ENCODE measurements around the gene SEPTIN3. TPM values are rescaled to one million over a fixed set of nuclear protein-coding genes. Genes with fewer than 3 reads are reported as not detected.

The SEPTIN3 gene
- total RNA-seq, 2 donors from 2014 or later: not detected

DNA sequence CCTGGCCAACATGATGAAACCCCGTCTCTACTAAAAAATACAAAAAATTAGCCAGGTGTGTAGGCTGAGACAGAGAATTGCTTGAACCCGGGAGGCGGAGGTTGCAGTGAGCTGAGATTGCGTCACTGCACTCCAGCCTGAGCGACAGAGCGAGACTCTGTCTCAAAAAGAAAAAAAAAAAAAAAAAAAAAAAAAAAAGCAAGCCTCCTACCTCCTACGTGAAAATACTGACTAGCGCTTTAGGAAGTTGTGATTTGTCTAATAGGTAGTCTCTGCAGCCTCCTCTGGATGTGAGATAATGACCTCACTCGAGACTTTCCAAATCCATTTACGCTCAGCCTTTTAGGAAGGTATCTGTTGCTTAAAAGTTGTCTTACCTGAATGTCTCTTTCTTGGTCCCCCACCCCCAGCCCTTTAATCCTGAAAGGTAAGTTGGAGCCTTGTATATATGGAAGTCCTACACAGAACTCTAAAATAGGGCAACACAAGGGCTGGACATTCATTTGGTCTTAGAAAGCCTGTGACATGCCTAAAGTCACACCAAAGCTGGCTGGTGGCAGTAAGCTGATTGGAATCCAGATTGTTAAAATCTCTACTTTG is 5.5 kb downstream of the SEPTIN3 start:
- no peak overlapping the region for H3K27ac ChIP-seq
- H3K4me3 ChIP-seq: no peak overlapping the region
- no peaks in the 10 kb centered on the region for H3K36me3 ChIP-seq
- DNase-seq (ENCODE audit: low spot score): no peak
- no peaks in the 10 kb centered on the region for H3K9me3 ChIP-seq
- TF ChIP-seq, protein P1, sequence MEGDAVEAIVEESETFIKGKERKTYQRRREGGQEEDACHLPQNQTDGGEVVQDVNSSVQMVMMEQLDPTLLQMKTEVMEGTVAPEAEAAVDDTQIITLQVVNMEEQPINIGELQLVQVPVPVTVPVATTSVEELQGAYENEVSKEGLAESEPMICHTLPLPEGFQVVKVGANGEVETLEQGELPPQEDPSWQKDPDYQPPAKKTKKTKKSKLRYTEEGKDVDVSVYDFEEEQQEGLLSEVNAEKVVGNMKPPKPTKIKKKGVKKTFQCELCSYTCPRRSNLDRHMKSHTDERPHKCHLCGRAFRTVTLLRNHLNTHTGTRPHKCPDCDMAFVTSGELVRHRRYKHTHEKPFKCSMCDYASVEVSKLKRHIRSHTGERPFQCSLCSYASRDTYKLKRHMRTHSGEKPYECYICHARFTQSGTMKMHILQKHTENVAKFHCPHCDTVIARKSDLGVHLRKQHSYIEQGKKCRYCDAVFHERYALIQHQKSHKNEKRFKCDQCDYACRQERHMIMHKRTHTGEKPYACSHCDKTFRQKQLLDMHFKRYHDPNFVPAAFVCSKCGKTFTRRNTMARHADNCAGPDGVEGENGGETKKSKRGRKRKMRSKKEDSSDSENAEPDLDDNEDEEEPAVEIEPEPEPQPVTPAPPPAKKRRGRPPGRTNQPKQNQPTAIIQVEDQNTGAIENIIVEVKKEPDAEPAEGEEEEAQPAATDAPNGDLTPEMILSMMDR (IDR thresholded peaks at IDR 0.05): no peak
- ATAC-seq (ENCODE audit: insufficient number of reproducible peaks, low FRiP score, low read depth): no peak
- H3K4me1 ChIP-seq (ENCODE audit: control insufficient read depth in 1 of 2, low read depth in 2 of 2): peaks cover 2 to 11% of the 10 kb centered on the region in 2 donors
- peaks cover 11% of the 10 kb centered on the region for H3K27me3 ChIP-seq (replicated peaks; ENCODE audit: insufficient read depth)

DNA sequence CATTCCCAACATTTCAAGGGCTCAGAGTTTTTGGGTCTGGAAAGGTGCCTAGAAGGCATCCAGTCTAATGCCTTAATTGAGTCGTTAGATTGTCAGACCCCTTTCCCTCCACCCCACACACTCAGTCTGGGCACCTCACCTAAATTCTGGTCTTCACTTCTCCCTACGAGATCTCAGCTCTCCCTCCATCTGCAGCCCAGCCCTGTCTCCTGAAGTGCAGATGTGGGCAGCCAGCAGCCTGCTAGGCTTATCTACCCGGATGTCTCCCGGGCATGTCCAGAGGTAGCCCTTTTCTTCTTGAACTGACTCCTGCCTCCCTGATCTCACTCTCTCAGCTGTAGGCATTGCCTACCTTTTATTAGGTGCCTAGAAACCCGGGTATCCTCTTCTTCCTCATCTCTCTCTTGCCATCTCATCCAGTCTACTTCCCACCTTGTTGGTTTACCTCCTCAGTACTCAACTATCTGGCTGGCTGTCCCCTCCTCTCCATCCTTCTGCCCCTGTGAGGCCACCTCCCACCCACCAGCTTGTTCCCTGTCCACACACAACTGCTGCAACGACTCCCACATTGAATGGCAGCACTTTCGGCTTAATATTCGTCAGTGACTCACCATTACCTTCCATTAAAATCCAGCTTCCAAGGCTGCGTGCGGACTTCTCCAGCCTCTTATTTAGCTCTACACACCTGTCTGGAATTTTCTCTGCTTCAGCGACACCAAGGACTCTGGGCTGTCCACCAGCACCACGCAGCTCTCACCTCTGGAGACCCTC is 6.2 kb downstream of the SEPTIN3 start:
- Histone ChIP-seq H3K9me3 (no peaks in the 10 kb centered on the region), H3K36me3 (no peaks in the 10 kb centered on the region), H3K27ac (no peak overlapping the region), H3K4me1 (ENCODE audit: control insufficient read depth in 1 of 2, low read depth in 2 of 2) (peaks cover 2 to 11% of the 10 kb centered on the region in 2 donors), H3K4me3 (no peak overlapping the region), H3K27me3 (replicated peaks; ENCODE audit: insufficient read depth) (peaks cover 11% of the 10 kb centered on the region)
- ATAC-seq (ENCODE audit: insufficient number of reproducible peaks, low FRiP score, low read depth): no peak
- DNase-seq (ENCODE audit: low spot score): no peak
- TF ChIP-seq, protein P1 (IDR thresholded peaks at IDR 0.05): no peak

- Histone ChIP-seq H3K4me1 (ENCODE audit: control insufficient read depth in 1 of 2, low read depth in 2 of 2) (peaks cover 2 to 11% of the 10 kb centered on the region in 2 donors), H3K36me3 (no peaks in the 10 kb centered on the region), H3K27me3 (replicated peaks; ENCODE audit: insufficient read depth) (peaks cover 11% of the 10 kb centered on the region), H3K9me3 (no peaks in the 10 kb centered on the region), H3K4me3 (peak overlapping the region; percentile 69), H3K27ac (no peak overlapping the region)
- no peak for DNase-seq (ENCODE audit: low spot score)
- ATAC-seq (ENCODE audit: insufficient number of reproducible peaks, low FRiP score, low read depth): no peak
- TF ChIP-seq, protein P1 (IDR thresholded peaks at IDR 0.05): no peak
These were observed 7.0 kb downstream of the SEPTIN3 start for GRCh38 chr22:41976070-41976901.

- Histone ChIP-seq H3K9me3 (no peaks in the 10 kb centered on the region), H3K36me3 (no peaks in the 10 kb centered on the region), H3K4me3 (peak overlapping the region; percentile 67), H3K4me1 (ENCODE audit: control insufficient read depth in 1 of 2, low read depth in 2 of 2) (peaks cover 2 to 11% of the 10 kb centered on the region in 2 donors), H3K27ac (no peak overlapping the region), H3K27me3 (replicated peaks; ENCODE audit: insufficient read depth) (peaks cover 11% of the 10 kb centered on the region)
- TF ChIP-seq, protein P1 (IDR thresholded peaks at IDR 0.05): no peak
- DNase-seq (ENCODE audit: low spot score) (no peak), ATAC-seq (ENCODE audit: insufficient number of reproducible peaks, low FRiP score, low read depth) (no peak)
These were observed 7.8 kb downstream of the SEPTIN3 start for GRCh38 chr22:41976961-41977566.
